Loucy (cell line): ENCODE data around the gene FHIT.

Experiments used
- H2AFZ ChIP-seq: fragments of 200-600 bp; sonication (generic); 2 replicates; pipeline ENCODE4 v1.6.0; 2016; ENCODE audit warnings: antibody characterized with exemption, mild to moderate bottlenecking, low read length, moderate library complexity
- H3F3A ChIP-seq: fragments of 200-600 bp; 2 replicates; pipeline ENCODE4 v1.6.0; 2016; ENCODE audit warnings: antibody characterized with exemption, low read depth, mild to moderate bottlenecking
- H3K27me3 ChIP-seq: fragments of 200-600 bp; sonication (generic); 2 replicates; pipeline ENCODE4 v1.6.1; 2014; ENCODE audit warnings: low read length, mild to moderate bottlenecking; ENCODE audit not compliant: insufficient read depth, poor library complexity, severe bottlenecking
- H3K36me3 ChIP-seq: fragments of 200-600 bp; sonication (generic); 2 replicates; pipeline ENCODE4 v1.6.1; 2016; ENCODE audit warnings: low read length; ENCODE audit not compliant: insufficient read depth
- H3K4me1 ChIP-seq: fragments of 200-600 bp; sonication (generic); 2 replicates; pipeline ENCODE4 v1.5.1; 2014; ENCODE audit warnings: low read length, mild to moderate bottlenecking; ENCODE audit not compliant: insufficient read depth, poor library complexity, severe bottlenecking
- H3K4me2 ChIP-seq: fragments of 200-600 bp; sonication (generic); 2 replicates; pipeline ENCODE4 v1.6.0; 2014; ENCODE audit warnings: antibody characterized with exemption, low read length, low read depth, mild to moderate bottlenecking; ENCODE audit not compliant: poor library complexity, severe bottlenecking
- H3K4me3 ChIP-seq: fragments of 200-600 bp; sonication (generic); 2 replicates; pipeline ENCODE4 v1.5.1; 2014; ENCODE audit warnings: low read length, mild to moderate bottlenecking, mixed read lengths; ENCODE audit not compliant: poor library complexity, severe bottlenecking
- H3K79me2 ChIP-seq: fragments of 200-600 bp; sonication (generic); 2 replicates; pipeline ENCODE4 v1.6.1; 2014; ENCODE audit warnings: low read length; ENCODE audit not compliant: insufficient read depth
- H3K9ac ChIP-seq: fragments of 200-600 bp; sonication (generic); 2 replicates; pipeline ENCODE4 v1.6.0; 2014; ENCODE audit warnings: mild to moderate bottlenecking, low read depth, low read length, moderate library complexity; ENCODE audit not compliant: poor library complexity, severe bottlenecking
- H3K9me2 ChIP-seq: fragments of 200-600 bp; sonication (generic); replicated peaks from 2 replicates; pipeline ENCODE4 v1.6.1; 2016; ENCODE audit warnings: low read depth, low read length, mixed read lengths
- H3K9me3 ChIP-seq: fragments of 200-600 bp; sonication (generic); 2 replicates; pipeline ENCODE4 v1.6.1; 2014; ENCODE audit warnings: mild to moderate bottlenecking, antibody characterized with exemption, low read length, low read depth; ENCODE audit not compliant: insufficient read depth
- H4K20me1 ChIP-seq: fragments of 200-600 bp; sonication (generic); 2 replicates; pipeline ENCODE4 v1.6.0; 2014; ENCODE audit warnings: antibody characterized with exemption, low read length, mild to moderate bottlenecking; ENCODE audit not compliant: insufficient read depth, poor library complexity, severe bottlenecking
- EZH2phosphoT487 ChIP-seq: fragments of 200-600 bp; IDR thresholded peaks from 2 replicates; pipeline ENCODE4 v1.6.1; 2018; ENCODE audit warnings: antibody characterized with exemption, mild to moderate bottlenecking, moderate library complexity, borderline replicate concordance
- TF ChIP-seq, protein P1 (sequence below): fragments of 200-600 bp; sonication (generic); conservative IDR thresholded peaks from 2 replicates; pipeline ENCODE4 v1.5.1; 2014; ENCODE audit warnings: mild to moderate bottlenecking, antibody characterized with exemption, low read length

FHIT gene

DNA sequence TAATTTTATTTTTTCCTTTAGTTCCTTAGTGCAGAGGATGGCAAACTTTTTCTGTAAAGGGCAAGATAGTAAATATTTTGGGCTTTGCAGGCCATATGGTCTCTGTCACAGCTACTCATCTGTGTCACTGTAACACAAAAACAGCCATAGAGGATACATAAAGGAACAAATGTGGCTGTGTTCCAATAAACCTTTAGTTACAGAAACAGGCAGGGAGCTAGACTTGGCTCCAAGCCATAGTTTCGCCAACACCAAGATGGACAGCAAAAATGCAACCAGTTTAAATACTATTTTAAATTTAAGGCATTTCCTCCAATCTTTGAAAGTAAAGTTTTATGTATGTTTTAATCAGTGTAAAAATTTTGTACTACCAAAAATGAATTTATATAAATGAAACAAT is 753.4 kb downstream of the FHIT start:
- no peaks in the 10 kb centered on the region for H4K20me1 ChIP-seq
- H3K4me2 ChIP-seq, result no peak overlapping the region
- no peaks in the 10 kb centered on the region for H3K27me3 ChIP-seq
- no peaks in the 10 kb centered on the region for H3K4me1 ChIP-seq
- no peaks in the 10 kb centered on the region for H3K36me3 ChIP-seq
- H3K9ac ChIP-seq, result no peak overlapping the region
- TF ChIP-seq EZH2phosphoT487, result no peak
- TF ChIP-seq, protein P1, sequence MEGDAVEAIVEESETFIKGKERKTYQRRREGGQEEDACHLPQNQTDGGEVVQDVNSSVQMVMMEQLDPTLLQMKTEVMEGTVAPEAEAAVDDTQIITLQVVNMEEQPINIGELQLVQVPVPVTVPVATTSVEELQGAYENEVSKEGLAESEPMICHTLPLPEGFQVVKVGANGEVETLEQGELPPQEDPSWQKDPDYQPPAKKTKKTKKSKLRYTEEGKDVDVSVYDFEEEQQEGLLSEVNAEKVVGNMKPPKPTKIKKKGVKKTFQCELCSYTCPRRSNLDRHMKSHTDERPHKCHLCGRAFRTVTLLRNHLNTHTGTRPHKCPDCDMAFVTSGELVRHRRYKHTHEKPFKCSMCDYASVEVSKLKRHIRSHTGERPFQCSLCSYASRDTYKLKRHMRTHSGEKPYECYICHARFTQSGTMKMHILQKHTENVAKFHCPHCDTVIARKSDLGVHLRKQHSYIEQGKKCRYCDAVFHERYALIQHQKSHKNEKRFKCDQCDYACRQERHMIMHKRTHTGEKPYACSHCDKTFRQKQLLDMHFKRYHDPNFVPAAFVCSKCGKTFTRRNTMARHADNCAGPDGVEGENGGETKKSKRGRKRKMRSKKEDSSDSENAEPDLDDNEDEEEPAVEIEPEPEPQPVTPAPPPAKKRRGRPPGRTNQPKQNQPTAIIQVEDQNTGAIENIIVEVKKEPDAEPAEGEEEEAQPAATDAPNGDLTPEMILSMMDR, result no peak
- H3K79me2 ChIP-seq, result no peaks in the 10 kb centered on the region
- H2AFZ ChIP-seq, result no peak overlapping the region
- no peaks in the 10 kb centered on the region for H3K9me3 ChIP-seq
- H3K9me2 ChIP-seq, result no peaks in the 10 kb centered on the region
- no peak overlapping the region for H3K4me3 ChIP-seq
- H3F3A ChIP-seq, result no peaks in the 10 kb centered on the region

DNA sequence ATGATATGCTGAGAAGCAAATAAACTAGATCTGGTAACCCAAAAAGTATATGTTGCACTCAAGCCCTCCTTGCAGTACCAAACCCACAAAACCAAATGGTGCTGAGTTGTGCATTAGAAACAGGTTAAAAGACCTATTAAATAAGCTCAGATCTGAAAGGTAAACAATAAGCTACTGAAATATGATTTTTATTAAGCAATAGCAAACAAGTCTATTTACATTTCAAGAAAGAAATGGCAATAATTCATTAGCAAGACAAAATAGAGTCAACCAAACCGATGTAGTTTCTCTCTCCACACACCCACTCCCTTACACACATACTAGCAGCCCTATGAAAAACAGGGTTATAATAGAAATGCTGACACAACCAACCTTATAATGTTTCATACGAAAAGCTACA is 760.3 kb downstream of the FHIT start:
- TF ChIP-seq EZH2phosphoT487, result no peak
- TF ChIP-seq, protein P1, result no peak
- H3F3A ChIP-seq, result no peaks in the 10 kb centered on the region
- H3K9me2 ChIP-seq, result no peaks in the 10 kb centered on the region
- no peak overlapping the region for H3K9ac ChIP-seq
- H3K4me2 ChIP-seq, result no peak overlapping the region
- no peaks in the 10 kb centered on the region for H3K4me1 ChIP-seq
- H3K4me3 ChIP-seq, result no peak overlapping the region
- no peak overlapping the region for H2AFZ ChIP-seq
- H3K9me3 ChIP-seq, result no peaks in the 10 kb centered on the region
- no peaks in the 10 kb centered on the region for H3K79me2 ChIP-seq
- no peaks in the 10 kb centered on the region for H4K20me1 ChIP-seq
- no peaks in the 10 kb centered on the region for H3K36me3 ChIP-seq
- H3K27me3 ChIP-seq, result no peaks in the 10 kb centered on the region

DNA sequence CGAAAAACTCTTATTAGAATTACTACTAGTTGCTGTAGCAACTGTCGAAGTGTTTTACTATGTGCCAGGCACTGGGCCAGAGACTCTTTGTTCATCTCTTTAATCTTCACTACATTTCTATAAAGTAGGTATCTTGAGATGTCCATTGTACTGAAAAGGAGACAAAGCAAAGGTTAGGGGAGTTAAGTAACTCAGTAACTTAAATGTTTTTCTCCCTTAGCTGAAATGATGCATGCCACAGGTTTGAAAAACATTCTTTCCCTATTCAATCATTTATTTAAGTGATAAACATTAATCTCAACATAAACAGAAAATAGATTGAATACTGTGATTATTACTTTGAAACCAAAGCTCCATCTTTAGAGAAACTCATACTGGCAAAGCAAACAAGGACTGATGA is 776.2 kb downstream of the FHIT start:
- Histone ChIP-seq H3K9ac (no peak overlapping the region), H3F3A (no peaks in the 10 kb centered on the region), H2AFZ (no peak overlapping the region), H3K36me3 (no peaks in the 10 kb centered on the region), H3K9me3 (no peaks in the 10 kb centered on the region), H4K20me1 (no peaks in the 10 kb centered on the region), H3K9me2 (no peaks in the 10 kb centered on the region), H3K4me3 (no peak overlapping the region), H3K27me3 (no peaks in the 10 kb centered on the region), H3K79me2 (no peaks in the 10 kb centered on the region), H3K4me2 (no peak overlapping the region), H3K4me1 (no peaks in the 10 kb centered on the region)
- TF ChIP-seq, protein P1, result no peak
- no peak for TF ChIP-seq EZH2phosphoT487
